Prostate gland (tissue), 2 donors: Measurements from ENCODE around the gene ISOC1.

Experiments
- CTCF ChIP-seq, 4 experiments: fragments of 200-600 bp in 2 of 4; fragments of 450-650 bp in 2 of 4; sonication (generic) in 2 of 4; IDR thresholded peaks; 1 replicate in 3 of 4; 2 replicates in 1 of 4; pipeline ENCODE4 v1.5.1; 2016 to 2019; ENCODE audit warnings: antibody characterized with exemption in 4 of 4, mild to moderate bottlenecking in 2 of 4, moderate library complexity in 2 of 4
- POLR2AphosphoS5 ChIP-seq: sonication (generic); formaldehyde crosslinking; IDR thresholded peaks from one replicate; pipeline ENCODE4 v1.6.1; 2017; ENCODE audit warnings: antibody characterized with exemption

GRCh38 chr5:129053438-129053837, 41.1 kb upstream of the ISOC1 start:
- TF ChIP-seq CTCF (IDR thresholded peaks at IDR 0.05): no peak
- no peak for TF ChIP-seq POLR2AphosphoS5
